GM13976 (cell line): ENCODE measurements around the gene SLC9A6.
"Not testable (repeated sequence)": the region's sequence is repeated elsewhere in the genome, so short reads cannot be mapped to it uniquely, and the experiment has no call there.

ENCODE experiments used
- DNase-seq: peaks from one replicate; pipeline ENCODE4 v3.0.0; 2012; ENCODE audit warnings: low spot score
- in situ Hi-C: fragments of 300-500 bp; cut with MboI; formaldehyde crosslinking; loops from one replicate; pipeline ENCODE4 v1.12.0; 2022; ENCODE audit warnings: low sequenced_read_pairs, mixed read lengths, inconsistent platforms; ENCODE audit not compliant: unreplicated experiment
- TF ChIP-seq, protein P1 (sequence below): IDR thresholded peaks from 2 replicates; pipeline ENCODE4 v1.5.1; 2012; ENCODE audit warnings: borderline replicate concordance, mild to moderate bottlenecking; ENCODE audit not compliant: insufficient read depth; ENCODE audit errors: extremely low read depth, missing control alignments, control extremely low read depth

SLC9A6 gene

GRCh38 chrX:136046295-136047015 is 61.2 kb downstream of the SLC9A6 start:
- in situ Hi-C loops: loop anchor here (25.0 kb wide), 2 partner anchors 216 to 641 kb away; partner anchors contain the start of gene MAP7D3
- DNase-seq: no peak
- TF ChIP-seq, protein P1, sequence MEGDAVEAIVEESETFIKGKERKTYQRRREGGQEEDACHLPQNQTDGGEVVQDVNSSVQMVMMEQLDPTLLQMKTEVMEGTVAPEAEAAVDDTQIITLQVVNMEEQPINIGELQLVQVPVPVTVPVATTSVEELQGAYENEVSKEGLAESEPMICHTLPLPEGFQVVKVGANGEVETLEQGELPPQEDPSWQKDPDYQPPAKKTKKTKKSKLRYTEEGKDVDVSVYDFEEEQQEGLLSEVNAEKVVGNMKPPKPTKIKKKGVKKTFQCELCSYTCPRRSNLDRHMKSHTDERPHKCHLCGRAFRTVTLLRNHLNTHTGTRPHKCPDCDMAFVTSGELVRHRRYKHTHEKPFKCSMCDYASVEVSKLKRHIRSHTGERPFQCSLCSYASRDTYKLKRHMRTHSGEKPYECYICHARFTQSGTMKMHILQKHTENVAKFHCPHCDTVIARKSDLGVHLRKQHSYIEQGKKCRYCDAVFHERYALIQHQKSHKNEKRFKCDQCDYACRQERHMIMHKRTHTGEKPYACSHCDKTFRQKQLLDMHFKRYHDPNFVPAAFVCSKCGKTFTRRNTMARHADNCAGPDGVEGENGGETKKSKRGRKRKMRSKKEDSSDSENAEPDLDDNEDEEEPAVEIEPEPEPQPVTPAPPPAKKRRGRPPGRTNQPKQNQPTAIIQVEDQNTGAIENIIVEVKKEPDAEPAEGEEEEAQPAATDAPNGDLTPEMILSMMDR: no peak

- in situ Hi-C loops: loop anchor here (25.0 kb wide), 2 partner anchors 215 to 640 kb away; partner anchors contain the start of gene MAP7D3
- TF ChIP-seq, protein P1: no peak
- DNase-seq: no peak
Measured at GRCh38 chrX:136047016-136047642, 61.9 kb downstream of the SLC9A6 start.

- in situ Hi-C loops: loop anchor here (25.0 kb wide), 2 partner anchors 214 to 639 kb away; partner anchors contain the start of gene MAP7D3
- no peak for DNase-seq
- TF ChIP-seq, protein P1: no peak
Measured at GRCh38 chrX:136047969-136048368, 62.7 kb downstream of the SLC9A6 start.

DNA sequence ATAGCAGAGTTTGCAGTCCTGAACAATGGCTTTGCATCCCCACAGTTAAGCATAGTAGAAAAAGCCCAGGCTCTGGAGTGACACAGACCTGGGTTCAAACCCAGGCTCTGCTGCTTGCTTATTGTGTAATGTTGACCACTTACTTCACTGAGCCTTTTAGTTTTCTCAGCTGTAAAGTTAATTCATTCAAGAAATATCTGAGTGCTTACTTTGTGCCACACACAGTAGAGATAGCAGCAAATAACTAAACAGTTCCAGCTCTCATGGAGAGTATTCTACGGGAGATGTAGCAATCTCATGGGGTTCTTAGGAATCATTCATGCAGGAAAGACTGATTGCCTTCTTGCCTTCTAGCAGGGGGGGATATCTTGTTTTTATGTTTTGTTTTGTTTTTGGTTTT is 63.2 kb downstream of the SLC9A6 start:
- DNase-seq: no peak
- in situ Hi-C loops: loop anchor here (25.0 kb wide), 2 partner anchors 214 to 639 kb away; partner anchors contain the start of gene MAP7D3
- TF ChIP-seq, protein P1: no peak

DNA sequence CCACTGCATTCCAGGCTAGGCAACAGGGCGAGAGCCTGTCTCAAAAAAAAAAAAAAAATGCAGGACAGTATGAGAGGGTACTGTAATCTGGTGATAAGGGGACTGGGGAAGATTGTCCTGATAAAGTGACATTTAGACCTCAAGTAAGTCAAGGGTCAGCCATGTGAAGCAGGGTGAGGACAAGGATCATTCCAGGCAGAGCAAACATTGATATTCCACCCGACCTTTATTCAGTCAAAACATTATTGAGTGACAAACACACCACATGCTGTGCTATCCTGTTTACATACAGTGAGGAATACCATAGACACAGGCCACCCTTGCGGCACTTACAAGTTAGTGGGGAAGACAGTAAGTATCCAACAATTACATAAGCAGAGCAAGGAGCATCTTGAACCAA is 64.4 kb downstream of the SLC9A6 start:
- in situ Hi-C loops: loop anchor here (25.0 kb wide), 2 partner anchors 213 to 638 kb away; partner anchors contain the start of gene MAP7D3
- DNase-seq: no peak
- TF ChIP-seq, protein P1: no peak

DNA sequence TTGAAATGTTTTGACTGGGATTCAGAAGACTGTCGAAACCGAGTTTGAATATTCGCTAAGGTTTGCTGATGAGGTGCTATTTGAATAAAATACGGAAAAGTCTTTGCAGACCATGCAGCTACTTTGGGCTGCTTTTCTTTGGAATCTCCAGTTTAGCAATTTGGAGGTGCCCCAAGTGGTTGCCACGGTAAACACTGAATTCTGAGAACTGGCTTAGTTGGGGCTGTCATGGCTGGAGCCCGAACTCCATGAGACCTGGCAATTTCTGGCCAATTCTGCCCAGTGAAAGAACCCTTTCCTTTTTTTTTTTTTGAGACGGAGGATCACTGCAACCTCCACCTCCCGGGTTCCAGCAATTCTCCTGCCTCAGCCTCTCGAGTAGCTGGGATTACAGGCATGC is 65.6 kb downstream of the SLC9A6 start:
- in situ Hi-C loops, DNase-seq: not testable (repeated sequence)

DNA sequence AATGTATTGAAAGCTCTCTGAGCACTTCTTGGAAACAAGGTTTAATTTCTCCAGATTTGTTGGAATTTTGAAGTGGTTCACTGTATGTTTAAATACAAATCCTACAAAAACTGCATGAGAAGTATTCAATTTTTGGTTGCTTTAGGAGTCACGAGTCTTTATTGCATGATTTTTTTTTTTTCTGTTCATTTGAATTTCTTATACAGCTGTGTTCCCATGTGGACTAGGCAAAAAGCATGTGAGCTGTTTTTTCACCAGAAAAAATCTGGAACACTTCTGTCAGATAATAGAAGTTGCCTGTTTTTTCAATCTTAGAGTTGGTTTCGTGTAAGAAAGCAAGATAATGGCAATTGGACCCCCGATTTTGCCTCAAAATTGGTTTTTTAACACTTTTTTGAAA is 66.4 kb downstream of the SLC9A6 start:
- TF ChIP-seq, protein P1: no peak
- no peak for DNase-seq
- in situ Hi-C loops: no loop called here
